WI38 (cell line): ENCODE measurements around the gene CKM.

ENCODE experiments used
- H3K4me3 ChIP-seq: 2 replicates; pipeline ENCODE4 v1.5.1; 2011; ENCODE audit warnings: low read depth, mild to moderate bottlenecking, control low read depth, low read length
- TF ChIP-seq, protein P1 (sequence below): IDR thresholded peaks from 2 replicates; pipeline ENCODE4 v1.5.1; 2012; ENCODE audit warnings: low read depth, mild to moderate bottlenecking, control low read depth, low read length

Gene CKM

DNA sequence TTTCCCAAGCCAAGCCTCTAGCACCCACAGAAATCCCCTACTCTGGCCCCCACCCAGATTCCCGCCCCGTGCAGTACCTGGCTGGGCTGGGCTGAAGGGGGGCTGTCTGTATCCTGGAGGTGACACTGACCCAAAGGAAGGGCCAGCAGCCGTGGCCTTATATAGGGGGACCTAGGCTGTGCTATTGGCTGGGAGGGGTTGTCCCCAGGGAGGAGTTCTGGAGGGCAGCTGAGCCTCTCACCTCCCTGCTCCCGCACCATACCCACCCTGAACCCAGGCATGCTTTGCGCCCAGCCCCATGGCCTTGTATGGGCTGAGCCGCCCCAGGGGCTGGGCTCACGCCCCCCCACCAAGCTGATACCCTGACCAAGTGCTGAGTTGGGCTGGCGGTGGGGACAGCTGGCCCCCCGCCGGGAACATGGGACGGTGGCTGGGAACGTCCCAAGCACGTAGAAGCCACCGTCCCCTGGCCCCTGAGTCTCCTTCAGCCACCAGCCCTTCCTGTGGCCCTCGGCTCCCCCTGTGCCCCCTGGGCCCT lies at the start of gene CKM:
TSS of gene CKM (minus strand) at position 132 of the 538 bp plus-strand sequence. CDS start 3,162 bp downstream, outside the sequence.
- H3K4me3 ChIP-seq: peak within 1 kb of the TSS; percentile 27
- TF ChIP-seq, protein P1, sequence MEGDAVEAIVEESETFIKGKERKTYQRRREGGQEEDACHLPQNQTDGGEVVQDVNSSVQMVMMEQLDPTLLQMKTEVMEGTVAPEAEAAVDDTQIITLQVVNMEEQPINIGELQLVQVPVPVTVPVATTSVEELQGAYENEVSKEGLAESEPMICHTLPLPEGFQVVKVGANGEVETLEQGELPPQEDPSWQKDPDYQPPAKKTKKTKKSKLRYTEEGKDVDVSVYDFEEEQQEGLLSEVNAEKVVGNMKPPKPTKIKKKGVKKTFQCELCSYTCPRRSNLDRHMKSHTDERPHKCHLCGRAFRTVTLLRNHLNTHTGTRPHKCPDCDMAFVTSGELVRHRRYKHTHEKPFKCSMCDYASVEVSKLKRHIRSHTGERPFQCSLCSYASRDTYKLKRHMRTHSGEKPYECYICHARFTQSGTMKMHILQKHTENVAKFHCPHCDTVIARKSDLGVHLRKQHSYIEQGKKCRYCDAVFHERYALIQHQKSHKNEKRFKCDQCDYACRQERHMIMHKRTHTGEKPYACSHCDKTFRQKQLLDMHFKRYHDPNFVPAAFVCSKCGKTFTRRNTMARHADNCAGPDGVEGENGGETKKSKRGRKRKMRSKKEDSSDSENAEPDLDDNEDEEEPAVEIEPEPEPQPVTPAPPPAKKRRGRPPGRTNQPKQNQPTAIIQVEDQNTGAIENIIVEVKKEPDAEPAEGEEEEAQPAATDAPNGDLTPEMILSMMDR: no peak

DNA sequence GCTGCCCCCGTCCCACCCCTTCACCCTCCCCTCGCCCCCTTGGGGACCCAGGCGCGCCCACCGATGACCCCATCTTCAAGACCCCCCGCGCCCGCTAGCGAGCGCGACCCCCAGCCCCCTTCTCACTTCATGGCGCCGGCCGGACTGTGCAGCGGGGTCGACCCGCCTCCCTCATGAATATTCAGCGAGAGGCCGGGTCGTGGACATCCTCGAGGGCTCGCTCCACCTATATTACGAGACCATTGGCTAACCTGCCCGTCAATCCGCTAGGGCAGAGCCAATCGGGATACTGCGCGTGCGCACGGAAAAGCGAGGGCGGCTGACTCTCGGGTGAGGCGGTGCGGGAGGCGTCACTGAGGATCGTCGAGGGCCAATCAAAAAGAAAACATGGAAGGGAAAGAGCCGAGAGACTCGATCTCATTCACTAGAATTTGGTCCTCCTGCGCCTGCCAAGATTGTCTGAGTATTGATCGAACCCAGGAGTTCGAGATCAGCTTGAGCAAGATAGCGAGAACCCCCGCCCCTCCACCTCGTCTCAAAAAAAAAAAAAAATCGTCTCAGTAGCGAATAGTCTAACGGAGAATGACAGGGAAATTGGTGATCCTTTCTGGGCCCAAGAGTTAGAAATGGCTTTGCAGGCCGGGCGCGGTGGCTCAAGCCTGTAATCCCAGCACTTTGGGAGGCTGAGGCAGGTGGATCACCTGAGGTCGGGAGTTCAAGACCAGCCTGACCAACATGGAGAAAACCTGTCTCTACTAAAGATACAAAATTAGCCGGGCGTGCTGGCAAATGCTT lies 47.9 kb upstream of the CKM start, which contains the start of gene ERCC2:
TSS of gene ERCC2 (minus strand) at position 164 of the 795 bp plus-strand sequence. CDS start at position 131, 33 bp downstream.
- H3K4me3 ChIP-seq: peak within 1 kb of the TSS; percentile 81
- TF ChIP-seq, protein P1: no peak

DNA sequence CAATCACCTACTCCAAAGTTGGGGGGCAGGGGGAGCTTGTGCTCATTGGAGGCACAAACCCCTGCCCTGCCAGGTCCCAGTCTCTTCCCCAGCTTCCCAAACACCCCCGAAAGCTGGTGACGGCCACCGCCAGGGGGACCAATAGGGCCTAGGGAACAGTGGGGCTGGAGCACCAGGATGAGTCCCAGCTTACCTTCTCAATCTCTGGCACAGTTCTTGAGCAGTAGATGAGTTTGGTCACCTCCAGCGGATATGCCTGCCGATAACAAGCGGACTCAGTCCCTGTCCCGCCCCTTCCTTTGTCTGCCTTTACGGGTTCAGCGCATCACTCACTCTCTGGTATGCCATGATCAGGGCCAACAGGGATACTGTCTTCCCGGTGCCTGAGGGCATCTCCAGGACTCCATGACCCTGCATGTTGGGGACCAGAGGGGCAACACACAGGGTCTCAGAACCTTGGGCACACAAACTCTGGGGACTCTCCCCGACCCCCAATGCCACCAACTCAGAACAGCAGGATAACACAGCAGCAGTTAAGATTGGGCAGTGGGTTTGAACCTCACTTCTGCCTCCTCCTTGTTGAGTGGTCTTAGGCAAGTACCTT lies 46.2 kb upstream of the CKM start:
- H3K4me3 ChIP-seq: no peak overlapping the region; the same call in 1 of the 2 replicates
- TF ChIP-seq, protein P1: no peak

DNA sequence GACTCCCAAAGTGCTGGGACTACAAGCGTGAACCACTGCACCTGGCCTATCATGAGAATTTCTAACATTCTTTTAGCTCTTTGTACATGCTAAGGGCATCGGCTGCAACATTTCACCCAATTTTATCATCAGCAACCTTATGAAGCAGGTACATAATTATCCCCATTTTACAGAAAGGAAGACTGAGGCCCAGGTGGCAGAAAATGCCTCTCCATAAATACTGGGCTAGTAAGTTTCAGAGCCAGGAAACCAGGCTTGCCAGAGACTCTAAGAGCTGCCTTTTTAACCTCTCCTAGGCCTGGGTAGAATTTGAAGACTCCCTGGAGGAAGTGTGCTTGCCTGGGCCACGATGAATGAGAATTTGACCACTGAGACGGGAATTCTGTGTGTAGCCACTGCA lies 45.5 kb upstream of the CKM start:
- TF ChIP-seq, protein P1: no peak

DNA sequence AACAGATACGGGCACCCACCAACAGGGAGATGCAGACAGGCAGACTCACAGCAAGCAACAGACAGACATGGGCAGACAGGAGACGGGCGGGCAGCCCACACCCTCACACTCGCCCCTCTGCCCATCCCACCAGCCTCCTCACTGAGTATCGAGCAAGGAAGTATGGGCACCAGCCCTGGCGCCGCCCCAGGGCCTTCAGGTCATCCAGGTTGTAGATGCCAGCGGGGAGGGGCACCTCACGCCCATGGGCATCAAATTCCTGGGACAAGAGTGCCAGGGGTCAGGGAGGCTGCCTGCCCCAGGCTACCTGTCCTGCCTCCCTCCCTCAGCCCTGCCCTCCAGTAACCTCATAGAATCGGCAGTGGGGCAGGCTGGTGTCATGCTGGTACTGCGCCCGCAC lies 42.0 kb upstream of the CKM start:
- TF ChIP-seq, protein P1: no peak

More for the DNA sequence above, 45.5 kb upstream of the CKM start:
- H3K4me3 ChIP-seq: no peak overlapping the region

DNA sequence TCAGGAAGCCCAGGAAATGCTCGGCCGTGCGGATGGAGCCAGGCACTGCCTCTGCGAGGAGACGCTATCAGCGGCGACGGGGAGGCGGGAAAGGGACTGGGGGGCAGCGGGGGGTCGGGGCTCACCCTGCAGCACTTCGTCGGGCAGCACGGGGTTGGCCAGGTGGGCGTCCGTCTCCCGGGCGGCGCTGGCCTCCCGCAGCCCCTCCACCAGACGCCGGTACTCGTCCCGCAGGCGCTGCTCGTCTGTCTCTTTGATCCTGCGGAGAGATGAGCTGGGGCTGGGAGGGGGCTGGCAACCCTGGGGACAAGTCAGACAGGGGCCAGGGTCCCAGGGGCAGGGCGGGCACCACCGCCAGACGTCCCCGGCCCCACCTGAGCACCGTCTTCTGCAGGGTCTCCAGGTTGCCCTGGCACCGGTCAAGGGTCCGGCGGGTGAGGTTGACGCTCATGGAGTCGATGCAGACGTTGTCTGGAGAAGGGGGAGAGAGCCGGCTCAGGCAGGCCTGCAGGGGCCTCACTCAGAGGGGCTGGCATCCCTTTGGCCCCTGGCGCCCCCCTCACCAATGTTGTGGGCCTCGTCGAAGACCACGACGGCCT lies 41.3 kb upstream of the CKM start:
- TF ChIP-seq, protein P1: no peak
- no peak overlapping the region for H3K4me3 ChIP-seq

More for the DNA sequence above, 42.0 kb upstream of the CKM start:
- no peak overlapping the region for H3K4me3 ChIP-seq

DNA sequence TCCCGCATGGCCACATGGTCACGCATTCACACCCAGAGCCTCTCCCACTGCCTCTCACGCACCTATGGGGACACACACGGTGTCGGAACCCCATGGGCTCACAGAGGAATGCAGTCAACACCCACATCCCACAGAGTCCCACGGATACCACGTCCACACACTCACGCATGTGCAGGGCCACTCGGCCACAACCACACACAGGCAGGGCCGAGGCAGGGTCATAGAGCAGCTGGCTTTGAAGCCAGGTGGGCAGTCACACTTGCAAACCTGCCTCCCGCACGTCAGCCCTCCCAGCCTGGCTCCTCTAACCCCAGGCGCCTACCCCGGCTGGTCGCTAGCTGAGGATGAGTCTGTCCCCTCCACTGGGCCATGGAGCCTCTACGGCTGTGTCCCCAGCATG lies 39.6 kb upstream of the CKM start:
- no peak overlapping the region for H3K4me3 ChIP-seq
- TF ChIP-seq, protein P1: no peak
